HepG2 (cell line): ENCODE measurements around the gene TPI1. TPM values are rescaled to one million over a fixed set of nuclear protein-coding genes. Genes with fewer than 3 reads are reported as not detected.
A peak's percentile ranks its signal among the peaks of the same experiment; 100 is the strongest.

Experiments
- BHLHE40 ChIP-seq: IDR thresholded peaks from 2 replicates; pipeline ENCODE4 v1.6.1; 2011; ENCODE audit warnings: low read length, improper control_type of control experiment
- NONO ChIP-seq, 2 experiments: fragments of 450-650 bp in 1 of 2; sonication (generic) in 1 of 2; formaldehyde crosslinking in 1 of 2; IDR thresholded peaks in 1 of 2; conservative IDR thresholded peaks in 1 of 2; 2 replicates each; pipeline versions ENCODE4 v1.6.1 to v1.8.0; 2017 to 2022; ENCODE audit warnings: mild to moderate bottlenecking in 1 of 2, missing genetic modification reagents in 1 of 2, moderate library complexity in 1 of 2
- NR2F6 ChIP-seq, 2 experiments: IDR thresholded peaks; 2 replicates each; pipeline ENCODE4 v1.6.1; 2016; ENCODE audit warnings: antibody characterized with exemption in 1 of 2, mild to moderate bottlenecking in 1 of 2
- REL ChIP-seq: sonication (generic); formaldehyde crosslinking; conservative IDR thresholded peaks from 2 replicates; pipeline ENCODE4 v1.8.0; 2022; ENCODE audit warnings: mild to moderate bottlenecking, missing genetic modification reagents, moderate library complexity
- REPIN1 ChIP-seq: sonication (generic); formaldehyde crosslinking; IDR thresholded peaks from 2 replicates; pipeline ENCODE4 v1.8.0; 2022; ENCODE audit warnings: missing genetic modification reagents, low read depth, mild to moderate bottlenecking, borderline replicate concordance
- SAFB2 ChIP-seq: sonication (generic); formaldehyde crosslinking; IDR thresholded peaks from 2 replicates; pipeline ENCODE4 v1.5.1; 2020; ENCODE audit warnings: missing genetic modification reagents, low read depth, mild to moderate bottlenecking, borderline replicate concordance
- ZNF124 ChIP-seq: sonication (generic); formaldehyde crosslinking; IDR thresholded peaks from 2 replicates; pipeline ENCODE4 v1.4.0; 2020; ENCODE audit warnings: missing genetic modification reagents
- ZNF180 ChIP-seq: sonication (generic); formaldehyde crosslinking; IDR thresholded peaks from 2 replicates; pipeline ENCODE4 v1.4.0; 2020; ENCODE audit warnings: low read depth, missing genetic modification reagents, borderline replicate concordance
- ZNF326 ChIP-seq: sonication (generic); formaldehyde crosslinking; IDR thresholded peaks from 2 replicates; pipeline ENCODE4 v1.4.0; 2020; ENCODE audit warnings: missing genetic modification reagents, borderline replicate concordance
- ZNF530 ChIP-seq: sonication (generic); formaldehyde crosslinking; IDR thresholded peaks from 2 replicates; pipeline ENCODE4 v1.5.0; 2020; ENCODE audit warnings: low read depth, mild to moderate bottlenecking, missing genetic modification reagents
- ZNF589 ChIP-seq: sonication (generic); formaldehyde crosslinking; conservative IDR thresholded peaks from 2 replicates; pipeline ENCODE4 v1.8.0; 2022; ENCODE audit warnings: mild to moderate bottlenecking, moderate library complexity, missing genetic modification reagents
- polyA plus RNA-seq, 8 experiments: library from polyadenylated mRNA; depleted of rRNA in 3 of 8; stranded (reverse) in 7 of 8; unstranded in 1 of 8; fragments of >200 nt; fragmentation: Illumina TruSeq in 4 of 8; extraction: Trizol in 4 of 8; gene quantifications; 2 replicates each; pipeline versions ENCODE4 v1.2.1 to v1.2.3, GENCODE V29; 2011 to 2016; ENCODE audit warnings: low read depth in 4 of 8, missing spikeins in 1 of 8, mixed read lengths in 1 of 8; ENCODE audit not compliant: insufficient read depth in 1 of 8
- total RNA-seq, 5 experiments: library from RNA; depleted of rRNA; stranded (reverse); fragments of >200 nt; fragmentation: Illumina TruSeq; extraction: Trizol; gene quantifications; 2 replicates each; pipeline ENCODE4 v1.2.3, GENCODE V29; 2016; ENCODE audit warnings: low read depth in 1 of 5
- TF ChIP-seq, protein P1 (sequence below), 2 experiments: IDR thresholded peaks; 2 replicates each; pipeline ENCODE4 v1.6.1; 2011 to 2012; ENCODE audit warnings: low read length in 2 of 2, borderline replicate concordance in 1 of 2, low read depth in 1 of 2, mild to moderate bottlenecking in 1 of 2, moderate library complexity in 1 of 2
- TF ChIP-seq, protein P2 (sequence below), 2 experiments: sonication (generic) in 1 of 2; formaldehyde crosslinking in 1 of 2; IDR thresholded peaks; 2 replicates each; pipeline versions ENCODE4 v1.5.1 to v1.6.1; 2011 to 2020; ENCODE audit warnings: borderline replicate concordance in 1 of 2, low read depth in 1 of 2, low read length in 1 of 2, mild to moderate bottlenecking in 1 of 2, missing genetic modification reagents in 1 of 2, moderate library complexity in 1 of 2
- TF ChIP-seq, protein P3 (sequence below): sonication (generic); formaldehyde crosslinking; IDR thresholded peaks from 2 replicates; pipeline ENCODE4 v1.4.0; 2020; ENCODE audit warnings: missing genetic modification reagents
- TF ChIP-seq, protein P4 (sequence below): sonication (generic); formaldehyde crosslinking; IDR thresholded peaks from 2 replicates; pipeline ENCODE4 v1.5.1; 2020; ENCODE audit warnings: missing genetic modification reagents, mild to moderate bottlenecking, borderline replicate concordance
- TF ChIP-seq, protein P5 (sequence below): sonication (generic); formaldehyde crosslinking; IDR thresholded peaks from 2 replicates; pipeline ENCODE4 v1.5.0; 2020; ENCODE audit warnings: mild to moderate bottlenecking, missing genetic modification reagents, moderate library complexity

TPI1 gene
- total and polyA plus RNA-seq, 2 of the 13 experiments (the other 11 are each of a cell fraction or from before 2014, with no cell fraction given), result 945 to 2,535 TPM

DNA sequence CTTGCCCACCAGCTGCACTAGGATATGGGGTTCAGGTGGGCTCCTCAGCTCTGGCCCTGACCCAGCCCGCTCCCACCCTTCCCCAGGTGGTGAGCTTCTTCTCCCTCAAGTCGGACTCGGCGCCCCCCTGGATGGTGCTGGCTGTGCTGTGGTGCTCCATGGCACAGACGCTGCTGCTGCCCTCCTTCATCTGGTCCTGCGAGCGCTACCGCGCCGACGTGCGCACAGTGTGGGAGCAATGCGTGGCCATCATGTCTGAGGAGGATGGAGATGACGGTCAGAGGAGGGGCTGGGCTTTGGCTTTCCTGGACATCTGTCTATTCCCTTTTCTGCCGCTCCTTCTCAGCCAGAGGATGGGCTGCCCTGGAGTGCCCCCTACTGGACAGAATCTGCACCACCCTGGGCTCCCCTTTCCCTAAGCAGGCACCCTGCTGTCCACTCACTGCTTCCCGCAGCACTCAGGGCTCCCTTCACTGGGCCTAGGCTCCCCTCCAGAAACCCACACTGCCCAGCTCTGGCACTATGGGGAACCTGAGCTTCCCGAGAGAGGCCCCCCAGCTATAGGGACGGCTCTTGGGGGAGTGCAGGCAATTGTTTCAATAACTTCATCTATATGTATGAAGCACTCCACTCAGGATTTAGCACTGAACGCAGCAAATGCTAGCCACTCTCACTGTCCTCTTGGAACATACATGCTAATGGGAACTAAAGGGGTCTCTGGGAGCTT is 41.8 kb upstream of the TPI1 start (continued):
- TF ChIP-seq, protein P1, sequence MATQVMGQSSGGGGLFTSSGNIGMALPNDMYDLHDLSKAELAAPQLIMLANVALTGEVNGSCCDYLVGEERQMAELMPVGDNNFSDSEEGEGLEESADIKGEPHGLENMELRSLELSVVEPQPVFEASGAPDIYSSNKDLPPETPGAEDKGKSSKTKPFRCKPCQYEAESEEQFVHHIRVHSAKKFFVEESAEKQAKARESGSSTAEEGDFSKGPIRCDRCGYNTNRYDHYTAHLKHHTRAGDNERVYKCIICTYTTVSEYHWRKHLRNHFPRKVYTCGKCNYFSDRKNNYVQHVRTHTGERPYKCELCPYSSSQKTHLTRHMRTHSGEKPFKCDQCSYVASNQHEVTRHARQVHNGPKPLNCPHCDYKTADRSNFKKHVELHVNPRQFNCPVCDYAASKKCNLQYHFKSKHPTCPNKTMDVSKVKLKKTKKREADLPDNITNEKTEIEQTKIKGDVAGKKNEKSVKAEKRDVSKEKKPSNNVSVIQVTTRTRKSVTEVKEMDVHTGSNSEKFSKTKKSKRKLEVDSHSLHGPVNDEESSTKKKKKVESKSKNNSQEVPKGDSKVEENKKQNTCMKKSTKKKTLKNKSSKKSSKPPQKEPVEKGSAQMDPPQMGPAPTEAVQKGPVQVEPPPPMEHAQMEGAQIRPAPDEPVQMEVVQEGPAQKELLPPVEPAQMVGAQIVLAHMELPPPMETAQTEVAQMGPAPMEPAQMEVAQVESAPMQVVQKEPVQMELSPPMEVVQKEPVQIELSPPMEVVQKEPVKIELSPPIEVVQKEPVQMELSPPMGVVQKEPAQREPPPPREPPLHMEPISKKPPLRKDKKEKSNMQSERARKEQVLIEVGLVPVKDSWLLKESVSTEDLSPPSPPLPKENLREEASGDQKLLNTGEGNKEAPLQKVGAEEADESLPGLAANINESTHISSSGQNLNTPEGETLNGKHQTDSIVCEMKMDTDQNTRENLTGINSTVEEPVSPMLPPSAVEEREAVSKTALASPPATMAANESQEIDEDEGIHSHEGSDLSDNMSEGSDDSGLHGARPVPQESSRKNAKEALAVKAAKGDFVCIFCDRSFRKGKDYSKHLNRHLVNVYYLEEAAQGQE (IDR thresholded peaks at IDR 0.05; ENCODE audit: borderline replicate concordance in 1 of 2, low read depth in 1 of 2, low read length in 2 of 2), result no peak
- TF ChIP-seq ZNF589 (CRISPR knock-in tag), result 0 out of 2 replicates have a peak, but pooled peaks have one; percentile 34
- TF ChIP-seq, protein P2, sequence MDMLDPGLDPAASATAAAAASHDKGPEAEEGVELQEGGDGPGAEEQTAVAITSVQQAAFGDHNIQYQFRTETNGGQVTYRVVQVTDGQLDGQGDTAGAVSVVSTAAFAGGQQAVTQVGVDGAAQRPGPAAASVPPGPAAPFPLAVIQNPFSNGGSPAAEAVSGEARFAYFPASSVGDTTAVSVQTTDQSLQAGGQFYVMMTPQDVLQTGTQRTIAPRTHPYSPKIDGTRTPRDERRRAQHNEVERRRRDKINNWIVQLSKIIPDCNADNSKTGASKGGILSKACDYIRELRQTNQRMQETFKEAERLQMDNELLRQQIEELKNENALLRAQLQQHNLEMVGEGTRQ (IDR thresholded peaks at IDR 0.05; ENCODE audit: low read depth, low read length), result no peak
- TF ChIP-seq, protein P2 (CRISPR knock-in tag; IDR thresholded peaks at IDR 0.05; ENCODE audit: borderline replicate concordance), result no peak
- TF ChIP-seq ZNF530 (CRISPR knock-in tag), result no peak
- TF ChIP-seq NR2F6 (IDR thresholded peaks at IDR 0.05), result no peak
- peak; percentile 8; the same call in 1 of the 2 replicates for TF ChIP-seq NR2F6 (CRISPR knock-in tag; IDR thresholded peaks at IDR 0.05)
- TF ChIP-seq SAFB2 (CRISPR knock-in tag), result peak; percentile 46; the same call in 1 of the 2 replicates
- TF ChIP-seq ZNF124 (CRISPR knock-in tag), result 0 out of 2 replicates have a peak, but pooled peaks have one; percentile 59
- no peak for TF ChIP-seq ZNF180 (CRISPR knock-in tag)
- no peak for TF ChIP-seq NONO (IDR thresholded peaks at IDR 0.05)
- TF ChIP-seq NONO (CRISPR knock-in tag; conservative IDR thresholded peaks at IDR 0.05), result peak; percentile 53; the same call in 1 of the 2 replicates
- peak; percentile 71 for TF ChIP-seq ZNF326 (CRISPR knock-in tag)
- TF ChIP-seq REPIN1 (CRISPR knock-in tag), result peak; percentile 68; the same call in 1 of the 2 replicates
- 0 out of 2 replicates have a peak, but pooled peaks have one; percentile 11 for TF ChIP-seq BHLHE40
- 0 out of 2 replicates have a peak, but pooled peaks have one; percentile 29 for TF ChIP-seq REL (CRISPR knock-in tag)
- TF ChIP-seq, protein P3, sequence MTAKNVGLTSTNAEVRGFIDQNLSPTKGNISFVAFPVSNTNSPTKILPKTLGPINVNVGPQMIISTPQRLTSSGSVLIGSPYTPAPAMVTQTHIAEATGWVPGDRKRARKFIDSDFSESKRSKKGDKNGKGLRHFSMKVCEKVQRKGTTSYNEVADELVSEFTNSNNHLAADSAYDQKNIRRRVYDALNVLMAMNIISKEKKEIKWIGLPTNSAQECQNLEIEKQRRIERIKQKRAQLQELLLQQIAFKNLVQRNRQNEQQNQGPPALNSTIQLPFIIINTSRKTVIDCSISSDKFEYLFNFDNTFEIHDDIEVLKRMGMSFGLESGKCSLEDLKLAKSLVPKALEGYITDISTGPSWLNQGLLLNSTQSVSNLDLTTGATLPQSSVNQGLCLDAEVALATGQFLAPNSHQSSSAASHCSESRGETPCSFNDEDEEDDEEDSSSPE (CRISPR knock-in tag), result no peak
- TF ChIP-seq, protein P4, sequence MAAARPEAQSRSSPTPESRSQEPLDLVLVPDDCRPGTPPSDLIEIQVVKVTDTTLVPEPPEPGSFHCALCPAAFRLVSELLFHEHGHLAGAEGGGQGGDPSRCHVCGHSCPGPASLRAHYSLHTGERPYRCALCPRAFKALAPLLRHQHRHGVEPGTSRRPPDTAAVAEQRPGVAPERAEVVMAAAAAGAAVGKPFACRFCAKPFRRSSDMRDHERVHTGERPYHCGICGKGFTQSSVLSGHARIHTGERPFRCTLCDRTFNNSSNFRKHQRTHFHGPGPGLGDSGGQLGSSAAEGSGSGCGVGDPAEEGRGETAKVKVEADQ, result no peak
- TF ChIP-seq, protein P5, sequence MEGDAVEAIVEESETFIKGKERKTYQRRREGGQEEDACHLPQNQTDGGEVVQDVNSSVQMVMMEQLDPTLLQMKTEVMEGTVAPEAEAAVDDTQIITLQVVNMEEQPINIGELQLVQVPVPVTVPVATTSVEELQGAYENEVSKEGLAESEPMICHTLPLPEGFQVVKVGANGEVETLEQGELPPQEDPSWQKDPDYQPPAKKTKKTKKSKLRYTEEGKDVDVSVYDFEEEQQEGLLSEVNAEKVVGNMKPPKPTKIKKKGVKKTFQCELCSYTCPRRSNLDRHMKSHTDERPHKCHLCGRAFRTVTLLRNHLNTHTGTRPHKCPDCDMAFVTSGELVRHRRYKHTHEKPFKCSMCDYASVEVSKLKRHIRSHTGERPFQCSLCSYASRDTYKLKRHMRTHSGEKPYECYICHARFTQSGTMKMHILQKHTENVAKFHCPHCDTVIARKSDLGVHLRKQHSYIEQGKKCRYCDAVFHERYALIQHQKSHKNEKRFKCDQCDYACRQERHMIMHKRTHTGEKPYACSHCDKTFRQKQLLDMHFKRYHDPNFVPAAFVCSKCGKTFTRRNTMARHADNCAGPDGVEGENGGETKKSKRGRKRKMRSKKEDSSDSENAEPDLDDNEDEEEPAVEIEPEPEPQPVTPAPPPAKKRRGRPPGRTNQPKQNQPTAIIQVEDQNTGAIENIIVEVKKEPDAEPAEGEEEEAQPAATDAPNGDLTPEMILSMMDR (CRISPR knock-in tag), result peak; percentile 95
